Measurements from ENCODE around the gene KPNB1. TPM values are rescaled to one million over a fixed set of nuclear protein-coding genes. Genes with fewer than 3 reads are reported as not detected.
A peak's percentile ranks its signal among the peaks of the same experiment; 100 is the strongest.

KPNB1 gene
- polyA plus RNA-seq, 2 of the 4 experiments (the other 2 are of a cell fraction): 315 to 358 TPM

- H3K4me3 ChIP-seq: peak within 1 kb of the TSS; percentile 97
- ChIA-PET CTCF (interaction anchor here (1.0 to 1.8 kb wide), 4 partner anchors 10 to 96 kb away, joined by 3 to 10 read pairs (median 8); no protein-coding TSS in a partner anchor), POLR2A (interaction anchor here (0.6 to 1.2 kb wide), 3 partner anchors 42 to 202 kb away, joined by 4 to 8 read pairs (median 6); partner anchors contain the start of genes LRRC46 and MRPL10)
- peak within 1 kb of the TSS; percentile 93 to 96 for H3K27ac ChIP-seq
- DNase-seq (ENCODE audit: low read depth in 1 of 2, low spot score in 1 of 2): peak; percentile 44 to 59
- H3K4me2 ChIP-seq: peak within 1 kb of the TSS; percentile 95
- no peak for FAIRE-seq
- ATAC-seq: peak; percentile 20 to 53
- under 1% methylated on average over 40 of the region's 87 CpGs for WGBS (ENCODE audit: missing lambda C conversion rate)
- peaks cover 13% of the 10 kb centered on the region for H3K4me1 ChIP-seq
- no peaks in the 10 kb centered on the region for H3K9me3 ChIP-seq
- TF ChIP-seq NR3C1 (IDR thresholded peaks at IDR 0.05) (no peak), E2F6 (IDR thresholded peaks at IDR 0.05; ENCODE audit: borderline replicate concordance, low read depth) (peak; percentile 42; the same call in 1 of the 2 replicates), HDAC2 (IDR thresholded peaks at IDR 0.05) (no peak), PHF8 (IDR thresholded peaks at IDR 0.05; ENCODE audit: borderline replicate concordance, low read depth) (peak; percentile 69), MAX (IDR thresholded peaks at IDR 0.05) (peak; percentile 39; the same call in 1 of the 2 replicates), JUN (IDR thresholded peaks at IDR 0.05) (peak in 1 of 2 experiments; percentile 62; a peak in 2 of 5 replicates)
- TF ChIP-seq, protein P1, sequence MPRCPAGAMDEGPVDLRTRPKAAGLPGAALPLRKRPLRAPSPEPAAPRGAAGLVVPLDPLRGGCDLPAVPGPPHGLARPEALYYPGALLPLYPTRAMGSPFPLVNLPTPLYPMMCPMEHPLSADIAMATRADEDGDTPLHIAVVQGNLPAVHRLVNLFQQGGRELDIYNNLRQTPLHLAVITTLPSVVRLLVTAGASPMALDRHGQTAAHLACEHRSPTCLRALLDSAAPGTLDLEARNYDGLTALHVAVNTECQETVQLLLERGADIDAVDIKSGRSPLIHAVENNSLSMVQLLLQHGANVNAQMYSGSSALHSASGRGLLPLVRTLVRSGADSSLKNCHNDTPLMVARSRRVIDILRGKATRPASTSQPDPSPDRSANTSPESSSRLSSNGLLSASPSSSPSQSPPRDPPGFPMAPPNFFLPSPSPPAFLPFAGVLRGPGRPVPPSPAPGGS (IDR thresholded peaks at IDR 0.05): 0 out of 3 replicates have a peak, but pooled peaks have one; percentile 21
Observed at GRCh38 chr17:47693731-47694580, 44.2 kb downstream of the KPNB1 start, which contains the start of gene TBKBP1. Gene TBKBP1, plus strand, starts transcription at chr17:47694161. Its CDS starts 1,952 bp downstream, at chr17:47696113.

GRCh38 chr17:47694581-47695428, 45.1 kb downstream of the KPNB1 start:
- H3K27ac ChIP-seq: peak overlapping the region; percentile 93 to 96
- H3K4me3 ChIP-seq: peak overlapping the region; percentile 97
- POLR2A ChIA-PET: interaction anchor here (0.7 kb wide), 1 partner anchor 12 kb away, joined by 3 read pairs; no protein-coding TSS in a partner anchor
- FAIRE-seq: no peak
- peak overlapping the region; percentile 95 for H3K4me2 ChIP-seq
- no peaks in the 10 kb centered on the region for H3K9me3 ChIP-seq
- H3K4me1 ChIP-seq: peaks cover 13% of the 10 kb centered on the region
- no peak for DNase-seq (ENCODE audit: low read depth in 1 of 2, low spot score in 1 of 2)
- peak in 1 of 2 experiments; percentile 5; a peak in 3 of 6 replicates for ATAC-seq
- CTCF ChIA-PET: interaction anchor here (1.0 to 1.8 kb wide), 2 partner anchors 10 to 11 kb away, joined by 3 to 8 read pairs; no protein-coding TSS in a partner anchor
- no peak for TF ChIP-seq RARB (CRISPR knock-in tag; IDR thresholded peaks at IDR 0.05)
- TF ChIP-seq TFCP2L1 (CRISPR knock-in tag; IDR thresholded peaks at IDR 0.05): no peak
- TF ChIP-seq, protein P2, sequence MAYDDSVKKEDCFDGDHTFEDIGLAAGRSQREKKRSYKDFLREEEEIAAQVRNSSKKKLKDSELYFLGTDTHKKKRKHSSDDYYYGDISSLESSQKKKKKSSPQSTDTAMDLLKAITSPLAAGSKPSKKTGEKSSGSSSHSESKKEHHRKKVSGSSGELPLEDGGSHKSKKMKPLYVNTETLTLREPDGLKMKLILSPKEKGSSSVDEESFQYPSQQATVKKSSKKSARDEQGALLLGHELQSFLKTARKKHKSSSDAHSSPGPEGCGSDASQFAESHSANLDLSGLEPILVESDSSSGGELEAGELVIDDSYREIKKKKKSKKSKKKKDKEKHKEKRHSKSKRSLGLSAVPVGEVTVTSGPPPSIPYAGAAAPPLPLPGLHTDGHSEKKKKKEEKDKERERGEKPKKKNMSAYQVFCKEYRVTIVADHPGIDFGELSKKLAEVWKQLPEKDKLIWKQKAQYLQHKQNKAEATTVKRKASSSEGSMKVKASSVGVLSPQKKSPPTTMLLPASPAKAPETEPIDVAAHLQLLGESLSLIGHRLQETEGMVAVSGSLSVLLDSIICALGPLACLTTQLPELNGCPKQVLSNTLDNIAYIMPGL (CRISPR knock-in tag; IDR thresholded peaks at IDR 0.05; ENCODE audit: borderline replicate concordance): no peak
- TF ChIP-seq RFX5 (IDR thresholded peaks at IDR 0.05): no peak
- TF ChIP-seq ZNF302 (CRISPR knock-in tag; IDR thresholded peaks at IDR 0.05): no peak
- TF ChIP-seq KDM5A (IDR thresholded peaks at IDR 0.05): no peak
- TF ChIP-seq, protein P3, sequence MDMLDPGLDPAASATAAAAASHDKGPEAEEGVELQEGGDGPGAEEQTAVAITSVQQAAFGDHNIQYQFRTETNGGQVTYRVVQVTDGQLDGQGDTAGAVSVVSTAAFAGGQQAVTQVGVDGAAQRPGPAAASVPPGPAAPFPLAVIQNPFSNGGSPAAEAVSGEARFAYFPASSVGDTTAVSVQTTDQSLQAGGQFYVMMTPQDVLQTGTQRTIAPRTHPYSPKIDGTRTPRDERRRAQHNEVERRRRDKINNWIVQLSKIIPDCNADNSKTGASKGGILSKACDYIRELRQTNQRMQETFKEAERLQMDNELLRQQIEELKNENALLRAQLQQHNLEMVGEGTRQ (IDR thresholded peaks at IDR 0.05): no peak
- no peak for TF ChIP-seq NFE2L2 (conservative IDR thresholded peaks at IDR 0.05; ENCODE audit: low read length)
- no peak for TF ChIP-seq EHMT2 (IDR thresholded peaks at IDR 0.05; ENCODE audit: low read depth)
- no peak for TF ChIP-seq CBX2 (IDR thresholded peaks at IDR 0.05; ENCODE audit: borderline replicate concordance, low read depth)
- no peak for TF ChIP-seq CTCF (IDR thresholded peaks at IDR 0.05)
- TF ChIP-seq E2F6 (IDR thresholded peaks at IDR 0.05; ENCODE audit: borderline replicate concordance, low read depth): no peak
- TF ChIP-seq ZC3H11A (IDR thresholded peaks at IDR 0.05): no peak
- no peak for TF ChIP-seq BHLHE40 (IDR thresholded peaks at IDR 0.05; ENCODE audit: low read depth, low read length)
- TF ChIP-seq HOXA7 (CRISPR knock-in tag; IDR thresholded peaks at IDR 0.05): no peak
- TF ChIP-seq, protein P4, sequence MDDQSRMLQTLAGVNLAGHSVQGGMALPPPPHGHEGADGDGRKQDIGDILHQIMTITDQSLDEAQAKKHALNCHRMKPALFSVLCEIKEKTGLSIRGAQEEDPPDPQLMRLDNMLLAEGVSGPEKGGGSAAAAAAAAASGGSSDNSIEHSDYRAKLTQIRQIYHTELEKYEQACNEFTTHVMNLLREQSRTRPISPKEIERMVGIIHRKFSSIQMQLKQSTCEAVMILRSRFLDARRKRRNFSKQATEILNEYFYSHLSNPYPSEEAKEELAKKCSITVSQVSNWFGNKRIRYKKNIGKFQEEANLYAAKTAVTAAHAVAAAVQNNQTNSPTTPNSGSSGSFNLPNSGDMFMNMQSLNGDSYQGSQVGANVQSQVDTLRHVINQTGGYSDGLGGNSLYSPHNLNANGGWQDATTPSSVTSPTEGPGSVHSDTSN (IDR thresholded peaks at IDR 0.05): no peak
- TF ChIP-seq JUN (IDR thresholded peaks at IDR 0.05): no peak
- TF ChIP-seq RCOR1 (IDR thresholded peaks at IDR 0.05; ENCODE audit: low read depth, low read length): no peak
- 74% methylated on average over 49 of the region's 65 CpGs for WGBS (ENCODE audit: missing lambda C conversion rate)

Measured in A549 (cell line).